NCI-H226 (cell line): ENCODE data around the gene TNPO1.
A peak's percentile ranks its signal among the peaks of the same experiment; 100 is the strongest.

ENCODE experiments used
- DNase-seq: peaks from one replicate; pipeline ENCODE4 v3.0.0-alpha.2; 2015

Gene TNPO1

DNA sequence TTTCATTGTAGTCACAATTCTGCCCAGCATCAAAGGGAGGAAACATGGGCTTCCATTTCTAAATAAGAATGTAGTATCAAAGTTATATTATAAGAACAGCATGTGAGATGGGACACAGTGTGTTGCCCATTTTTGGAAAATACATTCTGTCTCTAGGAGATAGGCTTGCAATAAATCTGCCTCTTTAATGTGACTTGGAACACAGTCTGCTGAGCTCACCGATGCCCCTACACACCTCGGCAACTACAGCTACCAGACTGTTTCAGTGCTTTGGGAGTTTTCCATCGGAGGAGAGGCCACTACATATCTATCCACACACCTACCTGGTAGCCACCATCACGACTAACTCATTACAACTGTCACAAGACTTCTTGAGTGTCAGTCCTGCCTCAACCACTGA is 120.4 kb downstream of the TNPO1 start:
- DNase-seq = no peak

DNA sequence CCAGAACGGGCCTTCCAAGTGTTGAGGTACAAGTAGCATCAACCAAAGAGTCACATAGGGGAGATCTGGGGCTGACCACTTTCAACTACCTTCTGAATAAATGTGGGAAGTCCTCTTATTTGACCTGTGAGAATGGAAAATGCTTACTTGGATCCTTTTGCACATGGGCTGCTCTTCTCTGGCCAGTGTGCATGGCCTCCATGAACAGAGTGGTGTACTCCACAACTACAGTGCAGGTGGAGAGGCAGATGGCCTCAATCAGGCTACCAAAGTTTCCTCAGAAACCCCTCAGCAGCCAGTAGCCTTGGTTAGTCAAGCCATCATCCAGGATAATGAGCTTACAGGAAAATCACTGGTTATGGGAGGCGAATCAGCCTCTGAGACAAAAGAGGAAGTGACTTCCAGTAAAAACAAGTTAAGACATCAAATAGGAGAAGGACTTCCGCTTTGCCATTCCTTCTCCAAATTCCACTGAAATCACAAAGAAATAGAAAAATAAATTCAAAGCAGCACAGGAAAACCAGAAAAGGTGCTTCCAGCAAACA is 121.1 kb downstream of the TNPO1 start:
- no peak for DNase-seq

DNA sequence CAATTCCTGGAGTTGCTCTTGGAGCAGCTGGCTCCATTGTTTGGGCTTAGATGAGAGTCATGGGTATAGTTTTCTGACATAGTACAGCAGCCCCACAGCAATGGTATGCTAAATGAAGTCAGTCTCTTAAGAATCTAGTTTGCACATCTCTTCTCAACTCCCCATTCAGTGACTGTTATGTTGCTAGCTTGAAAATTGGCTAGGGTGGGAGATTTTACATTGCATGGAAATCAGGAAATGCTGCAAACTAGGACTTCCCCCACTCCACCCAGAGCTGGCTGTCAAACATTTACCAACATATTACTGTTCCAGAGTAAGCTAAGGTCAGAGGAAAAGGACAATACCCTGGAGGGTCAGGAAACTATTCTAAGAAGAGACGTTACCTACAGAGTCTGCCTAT is 121.7 kb downstream of the TNPO1 start:
- no peak for DNase-seq

DNA sequence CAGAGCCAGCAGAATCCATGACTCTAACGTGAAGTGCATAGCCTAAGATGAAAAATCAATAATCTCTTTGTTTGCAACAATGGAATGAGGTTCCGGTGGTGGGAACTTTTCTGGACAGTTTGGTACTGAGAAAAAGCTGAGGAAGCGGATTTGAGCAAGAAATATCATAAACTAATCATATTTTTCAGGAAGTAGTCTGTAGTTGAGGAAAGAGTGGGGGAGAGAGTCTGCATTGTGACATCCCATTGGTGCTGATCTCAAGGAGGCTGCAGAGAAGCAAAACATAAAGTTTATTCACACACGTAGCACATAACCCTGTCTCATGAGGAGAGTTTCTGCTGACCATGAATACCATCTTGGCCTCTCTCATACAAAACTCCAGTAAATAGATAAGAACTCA is 123.6 kb downstream of the TNPO1 start:
- no peak for DNase-seq

DNA sequence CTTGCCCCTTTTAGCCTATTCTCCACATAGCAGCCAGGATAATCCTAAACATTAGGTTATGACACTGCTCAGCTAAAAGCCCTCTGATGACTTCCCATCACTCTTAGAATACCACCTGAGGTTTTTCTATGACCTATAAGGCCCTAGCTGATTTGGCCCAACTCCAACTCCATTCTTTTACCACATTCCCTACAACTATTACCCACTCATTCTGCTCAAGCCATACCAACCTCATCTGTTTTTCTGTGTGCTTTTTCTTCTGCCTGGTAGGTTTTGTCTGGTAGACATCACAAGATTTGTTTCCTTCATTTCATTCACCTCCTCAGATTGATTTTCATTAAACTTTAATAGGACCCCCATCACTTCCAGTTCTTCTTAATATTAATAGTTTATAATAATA is 126.8 kb downstream of the TNPO1 start:
- no peak for DNase-seq

DNA sequence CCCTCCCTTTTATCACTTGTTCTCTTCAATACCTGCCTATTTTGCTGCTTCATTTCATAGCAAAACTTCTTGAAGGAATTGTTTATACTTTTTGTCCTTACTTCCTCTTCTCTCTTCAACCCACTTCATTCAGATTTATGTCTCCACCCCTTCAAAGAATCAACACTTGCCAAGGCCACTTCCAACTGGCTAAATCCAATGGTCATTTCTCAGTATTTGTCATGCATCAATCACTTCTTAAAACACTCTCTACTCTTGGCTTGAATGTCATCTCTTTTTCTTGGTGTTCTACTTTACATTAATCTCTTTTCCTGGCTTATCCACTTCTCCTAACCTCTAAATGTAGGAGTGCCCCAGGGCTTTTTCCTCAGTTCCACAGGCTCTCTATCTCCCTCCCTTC is 131.0 kb downstream of the TNPO1 start:
- no peak for DNase-seq

DNA sequence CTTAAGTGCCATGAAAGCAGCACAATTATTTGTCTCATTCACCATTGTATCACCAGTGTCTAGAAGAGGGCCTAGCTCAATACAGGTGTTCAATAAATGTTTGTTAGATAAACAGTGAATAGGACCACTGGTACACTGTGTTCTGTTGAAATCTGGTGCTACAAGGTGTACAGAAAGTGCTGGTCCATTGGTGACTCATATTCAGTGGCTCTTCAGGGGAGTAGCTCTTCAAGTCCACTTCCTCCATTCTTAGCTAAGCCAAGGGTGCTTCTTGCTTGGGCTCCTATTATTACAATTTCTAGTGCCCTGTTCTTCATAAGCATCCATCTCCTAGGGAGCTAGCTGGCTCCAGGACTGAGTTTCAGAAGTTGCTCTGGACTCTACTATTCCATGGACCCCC is 133.0 kb downstream of the TNPO1 start:
- peak; percentile 7 for DNase-seq

DNA sequence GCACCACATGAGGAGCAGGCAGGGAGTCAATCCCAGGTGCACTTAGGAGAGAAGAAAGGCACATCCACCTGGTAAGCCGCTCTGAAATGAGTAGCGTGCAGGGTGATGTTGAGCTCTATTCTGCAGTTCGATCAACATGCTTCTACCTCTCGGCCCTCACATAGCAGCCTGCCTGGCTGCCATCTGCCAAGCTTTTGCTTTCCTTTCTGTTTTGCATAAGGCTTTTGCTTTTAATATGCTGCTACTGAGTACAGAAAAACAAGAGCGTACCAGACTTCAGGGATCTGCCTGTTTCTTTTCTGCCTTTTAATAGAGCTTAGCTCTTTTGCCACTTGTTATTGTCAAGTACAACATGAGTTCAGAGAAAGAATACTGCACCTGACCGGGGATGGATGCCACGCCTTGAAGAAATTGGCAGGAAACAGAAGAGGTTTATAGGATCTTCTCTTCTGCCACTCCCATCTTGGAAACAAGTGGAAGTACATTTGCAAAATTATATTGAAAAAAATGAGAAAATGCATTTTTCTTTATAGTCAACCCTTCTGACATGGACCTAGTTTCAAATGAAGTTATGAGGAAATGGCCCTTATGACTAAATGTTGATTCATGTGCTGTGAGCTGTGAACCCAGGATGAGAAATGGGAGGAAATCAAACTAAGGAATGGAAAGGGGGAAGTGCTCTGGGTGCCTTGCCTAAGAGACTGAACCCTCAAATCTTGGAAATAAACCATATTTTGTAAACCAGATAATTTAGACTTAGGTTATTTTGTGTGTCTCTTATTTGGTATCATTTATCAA is 135.4 kb downstream of the TNPO1 start:
- DNase-seq = peak; percentile 70

DNA sequence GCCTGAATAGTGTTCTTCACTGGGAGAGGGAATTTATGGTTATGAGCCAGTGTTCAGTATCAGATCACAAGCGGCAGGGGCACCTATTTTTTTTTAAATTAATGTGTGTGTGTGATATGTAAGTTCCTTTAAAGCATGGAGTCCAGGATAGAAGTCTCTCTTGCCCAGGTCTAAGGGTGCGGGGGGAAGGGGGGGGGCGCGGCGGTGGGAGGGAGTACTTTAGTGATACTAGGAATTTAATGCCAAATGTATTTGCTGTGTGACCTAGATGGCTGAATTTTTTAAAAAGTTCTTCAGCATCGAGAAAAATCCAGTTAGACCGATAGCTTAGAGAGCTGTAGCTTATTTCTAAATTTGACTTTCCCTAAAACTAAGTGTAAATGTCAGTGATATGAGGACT is 137.9 kb downstream of the TNPO1 start:
- no peak for DNase-seq

DNA sequence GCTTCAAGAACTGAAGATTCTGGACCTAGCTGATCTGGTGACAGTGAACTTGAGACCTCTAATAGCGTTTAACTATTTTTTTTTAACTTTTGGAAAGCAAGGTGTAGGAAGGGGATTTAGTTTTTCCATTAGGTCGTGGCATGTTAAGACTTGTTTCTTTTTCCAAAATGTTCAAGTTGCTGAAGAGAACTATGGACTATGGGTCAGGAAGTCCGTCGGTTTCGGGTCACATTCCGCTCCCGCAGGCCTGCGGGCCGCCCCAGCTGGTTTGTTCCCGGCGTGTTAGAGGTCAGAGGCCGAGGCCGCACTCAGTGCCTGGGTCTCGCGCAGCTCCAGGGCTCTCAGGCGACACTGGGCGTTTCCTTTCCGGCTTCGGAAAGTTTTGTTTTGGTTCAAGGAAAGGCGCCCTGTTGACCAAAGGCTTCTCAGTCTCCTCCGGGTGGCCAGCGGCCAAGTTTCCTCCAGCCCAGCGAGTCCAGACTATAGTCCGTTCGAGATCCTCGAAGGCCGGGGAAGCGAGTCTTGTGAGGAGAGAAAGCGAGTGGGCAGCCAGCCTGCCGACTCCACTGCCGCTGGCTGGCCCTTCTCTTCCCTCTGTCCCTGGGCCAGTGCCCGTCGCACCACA is 138.8 kb downstream of the TNPO1 start:
- no peak for DNase-seq

DNA sequence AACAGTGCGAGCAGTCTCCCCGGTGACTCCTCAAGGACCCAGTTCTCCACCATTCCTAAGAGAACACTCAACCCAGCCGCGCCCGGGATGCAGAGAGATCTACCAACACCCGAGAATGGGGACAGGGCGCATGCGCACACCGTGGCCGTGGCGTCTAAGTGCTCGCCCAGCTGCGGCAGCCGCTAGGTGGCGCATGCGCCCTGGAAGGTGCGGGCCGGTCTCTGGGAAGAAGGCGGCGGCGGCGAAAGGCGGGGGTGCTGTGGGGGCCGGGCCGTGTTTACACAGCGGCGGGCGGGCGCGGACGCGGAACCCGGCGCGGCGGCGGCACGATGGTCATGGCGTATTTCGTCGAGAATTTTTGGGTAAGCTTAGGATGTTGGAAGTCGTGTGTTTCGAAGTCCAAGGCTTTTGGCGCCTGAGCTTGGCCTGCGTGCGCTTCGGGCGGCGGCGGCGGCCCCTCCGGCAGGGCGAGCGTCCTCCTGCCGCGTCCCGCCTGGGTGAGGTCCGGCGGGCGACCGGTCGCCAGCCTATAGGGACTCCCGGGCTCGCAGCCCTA is 139.4 kb downstream of the TNPO1 start, which contains the start of gene FCHO2:
Gene FCHO2 (plus strand): TSS at position 274 of the 556 bp plus-strand sequence. CDS start 56 bp downstream, at position 330.
- peak; percentile 96 for DNase-seq

DNA sequence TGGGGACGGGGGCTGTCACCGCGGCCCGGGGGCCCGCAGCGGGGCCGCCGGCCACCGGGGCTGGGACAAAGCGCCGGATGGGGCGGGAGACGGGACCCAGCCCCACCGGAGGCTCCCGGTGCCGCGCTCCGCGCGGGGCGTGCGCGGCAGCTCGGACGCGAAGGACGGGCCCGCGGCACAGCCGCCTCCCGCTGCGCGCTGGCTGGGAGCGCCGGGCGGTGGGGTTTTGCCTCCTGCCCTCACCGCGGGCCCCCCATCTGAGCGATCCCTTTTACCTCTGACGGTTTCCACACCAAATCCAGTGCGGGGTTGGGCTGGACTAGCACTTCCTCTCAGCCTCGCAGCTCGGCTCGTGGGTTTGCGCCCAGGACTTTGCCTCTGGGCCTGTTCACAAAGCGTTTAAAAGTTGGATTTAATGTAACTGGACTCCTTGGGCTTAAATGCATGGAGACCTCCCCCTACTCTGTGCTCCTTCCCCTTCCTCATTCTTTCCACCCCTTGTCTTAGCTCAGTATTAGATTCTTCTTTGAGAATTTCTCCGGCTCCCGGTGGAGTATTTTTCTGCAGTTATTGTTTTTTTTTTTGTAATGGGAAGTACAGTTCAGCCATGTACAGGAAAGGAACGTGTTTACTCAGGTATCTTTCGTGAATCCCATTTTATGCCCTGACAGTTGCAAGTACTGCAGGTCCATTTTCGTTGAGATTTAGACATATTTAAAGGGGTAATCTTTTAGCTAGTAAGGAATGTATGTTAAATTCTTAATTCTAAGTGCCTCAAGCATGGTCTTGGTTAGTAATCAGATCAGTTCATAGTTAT is 140.1 kb downstream of the TNPO1 start:
- DNase-seq = peak; percentile 46

DNA sequence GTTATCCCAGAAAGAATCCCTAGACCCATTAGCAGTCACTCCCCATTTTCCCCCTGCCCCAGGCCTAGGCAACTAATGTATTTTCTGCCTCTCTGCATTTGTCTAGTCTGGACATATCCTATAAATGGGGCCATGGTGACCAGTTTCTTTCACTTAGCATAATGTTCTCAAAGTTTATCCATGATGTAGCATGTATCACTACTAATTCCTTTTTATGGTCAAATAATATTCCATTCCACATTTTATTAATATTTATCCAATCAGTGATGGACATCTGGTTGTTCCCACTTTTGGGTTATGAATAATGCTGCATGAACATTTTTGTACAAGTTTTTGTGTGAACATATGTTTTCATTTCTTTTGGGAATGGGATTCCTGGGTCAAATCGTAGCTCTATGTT is 140.9 kb downstream of the TNPO1 start:
- no peak for DNase-seq

DNA sequence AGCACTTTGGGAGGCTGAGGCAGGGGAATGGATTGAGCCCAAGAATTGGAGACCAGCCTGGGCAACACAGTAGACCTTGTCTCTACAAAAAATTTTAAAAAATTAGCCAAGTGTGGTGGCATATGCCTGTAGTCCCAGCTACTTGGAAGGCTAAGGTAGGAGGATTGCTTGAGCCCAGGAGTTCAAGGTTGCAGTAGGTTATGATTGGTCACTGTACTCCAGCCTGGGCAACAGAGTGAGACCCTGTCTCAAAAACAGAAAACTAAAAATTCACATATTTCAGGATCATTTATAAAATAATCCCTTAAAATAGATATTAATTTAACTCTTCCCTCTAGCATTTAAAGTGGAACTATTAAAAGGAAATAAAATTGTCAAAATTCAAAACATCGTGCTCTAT is 142.8 kb downstream of the TNPO1 start:
- no peak for DNase-seq
